MM.1S (cell line): ENCODE results near the gene SERTM2.

Experiments used
- CTCF ChIP-seq: fragments of 300-600 bp; sonication (generic); IDR thresholded peaks from 2 replicates; pipeline ENCODE4 v1.5.1; 2016; ENCODE audit warnings: antibody characterized with exemption, low read length, mixed read lengths
- EZH2 ChIP-seq: fragments of 300-600 bp; sonication (generic); optimal IDR thresholded peaks from 2 replicates; pipeline ENCODE3; 2017; ENCODE audit warnings: low read depth, mild to moderate bottlenecking, antibody characterized with exemption, low read length, mixed read lengths
- EZH2phosphoT487 ChIP-seq: fragments of 300-600 bp; sonication (generic); IDR thresholded peaks from 2 replicates; pipeline ENCODE4 v1.6.1; 2018; ENCODE audit warnings: antibody characterized with exemption, low read length

- TF ChIP-seq CTCF = no peak
- TF ChIP-seq EZH2phosphoT487 = no peak
- TF ChIP-seq EZH2 = no peak
Observed at GRCh38 chrX:111560801-111561200, 49.4 kb downstream of the SERTM2 start.
